Activated T-cell treated with anti-CD3 and anti-CD28 coated beads, Interleukin-2, amount 50 U/mL, for 48 hours (primary cell): Measurements from ENCODE around the gene GPATCH1.
"Not testable (repeated sequence)": the region's sequence is repeated elsewhere in the genome, so short reads cannot be mapped to it uniquely, and the experiment has no call there.

Experiments used
- DNase-seq, 2 experiments: peaks; one replicate each; pipeline ENCODE4 v3.0.0-alpha.2; 2020

The GPATCH1 gene, protein sequence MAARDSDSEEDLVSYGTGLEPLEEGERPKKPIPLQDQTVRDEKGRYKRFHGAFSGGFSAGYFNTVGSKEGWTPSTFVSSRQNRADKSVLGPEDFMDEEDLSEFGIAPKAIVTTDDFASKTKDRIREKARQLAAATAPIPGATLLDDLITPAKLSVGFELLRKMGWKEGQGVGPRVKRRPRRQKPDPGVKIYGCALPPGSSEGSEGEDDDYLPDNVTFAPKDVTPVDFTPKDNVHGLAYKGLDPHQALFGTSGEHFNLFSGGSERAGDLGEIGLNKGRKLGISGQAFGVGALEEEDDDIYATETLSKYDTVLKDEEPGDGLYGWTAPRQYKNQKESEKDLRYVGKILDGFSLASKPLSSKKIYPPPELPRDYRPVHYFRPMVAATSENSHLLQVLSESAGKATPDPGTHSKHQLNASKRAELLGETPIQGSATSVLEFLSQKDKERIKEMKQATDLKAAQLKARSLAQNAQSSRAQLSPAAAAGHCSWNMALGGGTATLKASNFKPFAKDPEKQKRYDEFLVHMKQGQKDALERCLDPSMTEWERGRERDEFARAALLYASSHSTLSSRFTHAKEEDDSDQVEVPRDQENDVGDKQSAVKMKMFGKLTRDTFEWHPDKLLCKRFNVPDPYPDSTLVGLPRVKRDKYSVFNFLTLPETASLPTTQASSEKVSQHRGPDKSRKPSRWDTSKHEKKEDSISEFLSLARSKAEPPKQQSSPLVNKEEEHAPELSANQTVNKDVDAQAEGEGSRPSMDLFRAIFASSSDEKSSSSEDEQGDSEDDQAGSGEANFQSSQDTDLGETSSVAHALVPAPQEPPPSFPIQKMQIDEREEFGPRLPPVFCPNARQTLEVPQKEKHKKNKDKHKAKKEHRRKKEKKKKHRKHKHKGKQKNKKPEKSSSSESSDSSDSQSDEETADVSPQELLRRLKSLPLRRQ

DNA sequence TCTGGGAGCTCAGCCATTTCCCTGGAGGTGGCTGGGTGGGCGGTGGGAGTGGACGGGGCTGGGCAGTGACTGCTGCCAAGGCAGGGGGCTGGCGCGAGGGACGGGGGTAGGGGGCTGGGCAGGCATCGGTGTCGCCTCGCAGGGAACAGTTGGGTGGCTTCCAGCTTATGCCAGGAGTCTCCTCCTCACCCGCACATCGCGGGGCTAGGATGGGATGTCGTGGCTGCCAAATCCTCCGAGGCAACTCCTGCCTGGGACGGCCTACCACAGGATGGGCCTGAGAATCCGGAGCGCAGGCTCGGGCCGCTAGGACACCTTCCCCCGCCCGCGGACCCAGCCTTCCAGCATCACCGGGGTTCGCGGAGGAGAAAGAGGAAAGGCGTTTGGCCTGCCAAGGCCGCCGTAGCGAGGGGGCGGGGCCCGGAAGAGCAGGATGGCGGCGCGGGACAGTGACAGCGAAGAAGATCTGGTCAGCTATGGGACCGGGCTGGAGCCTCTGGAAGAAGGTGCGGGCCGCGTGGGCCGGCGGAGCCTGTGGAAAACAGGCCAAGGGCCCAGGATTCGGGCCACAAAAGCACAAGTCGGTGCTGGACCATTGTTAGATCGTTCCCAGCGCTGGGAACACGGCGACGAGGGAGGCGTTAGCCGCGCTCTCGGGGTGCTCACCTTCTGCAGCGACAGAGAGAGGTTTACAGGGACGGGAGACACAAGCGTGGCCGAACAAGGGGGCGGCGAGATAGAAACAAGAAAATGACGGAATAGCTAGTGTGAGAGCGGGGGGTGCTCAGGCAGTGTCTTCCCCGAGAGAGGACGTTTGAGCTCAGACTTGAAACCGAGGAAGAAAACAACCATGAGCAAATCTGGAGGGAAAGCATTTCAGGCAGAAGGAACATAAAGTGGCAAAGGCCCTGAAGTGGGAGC is at the start of gene GPATCH1:
Gene GPATCH1 (plus strand): TSS at position 421 of the 921 bp plus-strand sequence. CDS start 13 bp downstream, at position 434.
- DNase-seq = peak; percentile 91

DNA sequence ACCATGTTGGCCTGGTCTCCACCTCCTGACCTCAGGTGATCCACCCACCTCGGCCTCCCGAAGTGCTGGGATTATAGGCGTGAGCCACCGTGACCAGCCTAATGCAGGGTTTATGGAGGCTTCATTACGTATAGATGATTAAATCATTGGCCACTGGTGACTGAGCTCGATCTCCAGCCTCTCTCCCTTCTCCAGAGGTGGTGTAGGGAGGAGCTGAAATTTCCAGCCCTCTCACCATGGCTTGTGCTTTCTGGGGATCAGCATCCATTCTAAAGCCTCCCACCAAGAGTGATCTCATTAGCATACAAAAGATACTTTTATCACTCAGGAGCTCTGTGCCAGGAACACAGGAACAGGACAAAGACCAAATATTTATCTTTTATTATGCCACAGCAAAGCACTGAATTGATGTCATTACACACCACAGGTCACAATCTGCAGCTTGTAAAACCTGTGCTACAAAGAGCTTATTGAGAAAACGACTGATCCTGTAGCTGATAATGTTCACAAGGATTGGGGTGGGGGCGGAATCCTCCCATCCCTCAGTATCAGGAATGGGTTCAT is 48.7 kb upstream of the GPATCH1 start:
- DNase-seq = no peak

DNA sequence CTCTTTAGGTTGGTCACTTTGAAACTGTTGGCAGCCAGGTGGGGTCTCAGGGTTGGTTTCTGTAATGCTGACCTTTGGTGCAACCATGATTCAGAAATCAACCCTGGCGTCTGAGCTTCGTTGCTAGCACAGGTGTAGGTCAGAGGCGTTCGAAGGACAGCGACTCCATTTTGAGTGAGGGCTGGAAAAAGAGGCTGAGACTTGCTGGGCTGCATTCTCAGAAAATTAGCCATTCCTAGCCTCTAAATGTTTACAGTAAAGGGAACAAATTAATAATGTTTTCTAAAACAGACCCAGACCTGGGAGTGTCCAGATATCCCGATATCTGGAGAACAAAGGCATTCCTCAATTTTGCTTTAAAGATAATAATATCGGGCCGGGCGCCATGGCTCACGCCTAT is 45.5 kb upstream of the GPATCH1 start:
- no peak for DNase-seq

DNA sequence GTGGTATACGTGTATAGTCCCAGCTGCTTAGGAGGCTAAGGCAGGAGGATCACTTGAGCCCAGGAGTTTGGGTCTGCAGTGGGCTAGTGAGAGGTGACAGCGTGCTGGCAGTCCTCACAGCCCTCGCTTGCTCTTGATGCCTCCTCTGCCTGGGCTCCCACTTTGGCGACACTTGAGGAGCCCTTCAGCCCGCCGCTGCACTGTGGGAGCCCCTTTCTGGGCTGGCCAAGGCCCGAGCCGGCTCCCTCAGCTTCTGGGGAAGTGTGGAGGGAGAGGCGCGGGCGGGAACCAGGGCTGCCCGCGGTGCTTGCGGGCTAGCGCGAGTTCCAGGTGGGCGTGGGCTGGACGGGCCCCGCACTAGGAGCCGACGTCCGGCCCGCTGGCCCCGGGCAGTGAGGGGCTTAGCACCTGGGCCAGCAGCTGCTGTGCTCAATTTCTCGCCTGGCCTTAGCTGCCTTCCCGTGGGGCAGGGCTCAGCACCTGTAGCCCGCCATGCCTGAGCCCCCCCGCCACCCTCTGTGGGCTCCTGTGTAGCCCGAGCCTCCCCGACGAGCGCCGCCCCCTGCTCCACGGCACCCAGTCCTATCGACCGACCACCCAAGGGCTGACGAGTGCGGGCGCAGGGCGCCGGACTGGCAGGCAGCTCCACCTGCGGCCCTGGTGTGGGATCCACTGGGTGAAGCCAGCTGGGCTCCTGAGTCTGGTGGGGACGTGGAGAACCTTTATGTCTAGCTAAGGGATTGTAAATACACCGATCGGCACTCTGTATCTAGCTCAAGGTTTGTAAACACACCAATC is 44.4 kb upstream of the GPATCH1 start:
- DNase-seq = not testable (repeated sequence)

DNA sequence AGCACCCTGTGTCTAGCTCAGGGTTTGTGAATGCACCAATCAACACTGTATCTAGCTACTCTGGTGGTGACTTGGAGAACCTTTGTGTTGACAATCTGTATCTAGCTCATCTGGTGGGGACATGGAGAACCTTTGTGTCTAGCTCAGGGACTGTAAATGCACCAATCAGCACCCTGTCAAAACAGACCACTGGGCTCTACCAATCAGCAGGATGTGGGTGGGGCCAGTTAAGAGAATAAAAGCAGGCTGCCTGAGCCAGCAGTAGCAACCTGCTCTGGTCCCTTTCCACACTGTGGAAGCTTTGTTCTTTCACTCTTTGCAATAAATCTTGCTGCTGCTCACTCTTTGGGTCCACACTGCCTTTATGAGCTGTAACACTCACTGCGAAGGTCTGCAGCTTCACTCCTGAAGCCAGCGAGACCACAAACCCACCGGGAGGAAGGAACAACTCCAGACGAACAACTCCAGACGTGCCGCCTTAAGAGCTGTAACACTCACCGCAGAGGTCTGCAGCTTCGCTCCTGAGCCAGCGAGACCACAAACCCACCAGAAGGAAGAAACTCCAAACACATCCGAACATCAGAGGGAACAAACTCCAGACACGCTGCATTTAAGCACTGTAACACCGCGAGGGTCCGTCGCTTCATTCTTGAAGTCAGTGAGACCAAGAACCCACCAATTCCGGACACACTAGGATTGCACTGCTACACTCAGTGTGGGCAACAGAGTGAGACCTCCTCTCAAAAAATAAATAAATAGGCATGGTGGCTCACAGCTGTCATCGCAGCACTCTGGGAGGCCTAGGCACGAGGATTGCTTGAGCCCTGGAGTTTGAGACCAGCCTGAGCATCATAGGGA is 43.6 kb upstream of the GPATCH1 start:
- DNase-seq = peak; percentile 41 to 53

DNA sequence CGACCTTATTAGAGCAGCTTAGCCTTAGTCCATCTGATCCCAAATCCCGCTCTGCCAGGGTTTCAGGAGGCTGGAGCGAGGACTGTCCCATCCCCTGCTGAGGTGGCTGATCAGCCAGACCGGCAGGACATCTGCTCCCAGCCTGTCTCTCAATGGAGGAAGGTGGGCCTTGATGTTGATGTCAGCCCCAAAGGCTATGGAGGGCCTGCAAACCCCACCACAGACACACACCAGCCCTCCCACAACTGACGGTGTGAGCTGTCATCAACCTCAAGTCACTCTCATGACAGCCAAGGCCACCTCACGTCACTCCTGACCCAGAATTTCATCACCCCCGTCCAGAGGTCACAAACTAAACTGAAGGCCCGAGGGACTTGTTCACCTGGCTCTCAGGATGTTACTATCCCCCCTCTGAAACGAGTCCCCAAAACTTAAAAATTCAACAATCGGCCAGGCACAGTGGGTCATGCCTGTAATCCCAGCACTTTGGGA is 41.8 kb upstream of the GPATCH1 start:
- no peak for DNase-seq

DNA sequence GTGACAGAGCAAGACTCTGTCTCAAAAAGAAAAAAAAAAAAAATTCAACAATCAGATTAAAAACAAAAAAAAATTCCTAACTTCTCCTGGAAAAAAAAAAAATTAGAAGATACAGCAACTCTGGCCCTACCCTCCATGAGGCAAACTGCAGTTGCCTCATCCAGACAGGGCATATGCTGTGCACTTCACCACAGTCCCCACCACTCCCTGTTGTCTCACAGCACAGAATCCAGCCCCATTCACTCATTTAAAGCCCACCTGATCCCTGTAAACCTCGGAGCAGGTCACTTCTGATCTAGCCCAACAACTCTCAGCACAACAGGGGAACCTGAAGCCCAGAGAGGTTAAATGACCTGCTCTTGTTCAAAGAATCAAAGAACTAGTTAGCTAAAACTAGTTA is 41.2 kb upstream of the GPATCH1 start:
- no peak for DNase-seq

DNA sequence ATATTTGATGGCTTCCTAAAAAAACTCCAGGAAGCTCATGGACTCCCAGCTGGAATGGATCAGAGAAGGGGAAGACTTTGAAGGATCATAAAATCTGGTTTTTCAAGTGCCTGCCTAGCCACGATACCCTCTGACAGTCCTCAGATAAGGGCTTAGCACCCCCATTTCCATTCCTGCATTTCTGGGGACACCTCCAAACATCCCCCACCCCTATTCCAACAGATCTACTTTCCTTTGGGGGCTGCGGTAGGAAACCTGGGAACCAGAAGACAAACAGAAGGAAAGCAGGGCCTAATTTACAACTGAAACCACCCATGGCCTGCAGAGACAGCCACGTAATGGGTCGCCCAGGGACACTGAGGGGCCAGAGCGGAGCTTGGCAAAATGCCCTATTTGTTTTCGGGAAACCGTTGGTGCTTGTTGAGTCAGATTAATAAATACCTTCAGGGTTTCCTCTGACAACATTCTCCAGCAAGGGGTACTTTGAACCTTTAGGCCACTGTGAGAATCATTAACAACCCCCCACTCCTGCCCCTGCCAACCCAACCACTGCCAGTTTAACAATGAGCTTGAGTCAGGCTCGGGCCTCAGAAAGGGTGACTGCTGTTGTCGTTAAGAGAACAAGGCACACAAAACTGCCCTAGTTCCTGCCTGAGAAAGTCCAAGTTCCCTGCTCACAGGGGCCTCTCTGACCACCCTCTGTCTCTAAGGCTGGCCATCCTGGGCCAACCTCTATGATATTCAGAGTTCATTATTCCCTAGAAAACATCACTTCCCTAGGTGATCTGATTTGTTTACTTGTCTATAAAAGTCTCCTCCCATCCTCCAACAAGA is 39.8 kb upstream of the GPATCH1 start:
- no peak for DNase-seq

DNA sequence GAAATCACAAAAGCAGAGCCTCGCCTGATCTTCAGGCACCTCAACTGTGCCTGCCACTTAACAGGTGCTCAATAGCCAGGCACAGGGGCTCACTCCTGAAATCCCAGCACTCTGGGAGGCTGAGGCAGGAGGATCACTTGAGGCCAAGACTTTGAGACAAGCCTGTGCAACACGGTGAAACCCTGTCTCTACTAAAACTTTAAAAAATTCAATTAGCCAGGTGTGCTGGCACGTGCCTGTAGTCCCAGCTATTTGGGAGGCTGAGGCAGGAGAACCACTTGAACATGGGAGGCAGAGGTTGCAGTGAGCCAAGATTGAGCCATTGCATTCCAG is 39.2 kb upstream of the GPATCH1 start:
- not testable (repeated sequence) for DNase-seq

DNA sequence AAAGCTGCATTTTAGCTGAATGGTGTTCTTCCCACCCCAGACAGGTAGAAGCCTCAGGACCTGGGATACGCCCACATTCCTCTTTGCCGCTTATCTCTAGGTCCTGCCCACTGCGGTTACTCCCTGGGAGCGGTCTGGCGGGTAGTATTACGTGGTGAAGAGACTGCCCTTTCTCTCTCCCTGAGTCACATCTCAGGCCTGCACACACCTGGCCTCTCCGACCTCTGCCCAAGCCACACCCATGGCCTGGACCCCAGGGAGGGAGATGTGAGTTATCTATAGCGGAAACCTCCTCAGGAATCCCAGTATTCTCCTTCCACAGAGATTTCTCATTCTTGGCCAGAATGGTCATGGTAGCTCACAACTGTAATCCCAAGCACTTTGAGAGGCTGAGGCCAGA is 33.6 kb upstream of the GPATCH1 start:
- DNase-seq = no peak

DNA sequence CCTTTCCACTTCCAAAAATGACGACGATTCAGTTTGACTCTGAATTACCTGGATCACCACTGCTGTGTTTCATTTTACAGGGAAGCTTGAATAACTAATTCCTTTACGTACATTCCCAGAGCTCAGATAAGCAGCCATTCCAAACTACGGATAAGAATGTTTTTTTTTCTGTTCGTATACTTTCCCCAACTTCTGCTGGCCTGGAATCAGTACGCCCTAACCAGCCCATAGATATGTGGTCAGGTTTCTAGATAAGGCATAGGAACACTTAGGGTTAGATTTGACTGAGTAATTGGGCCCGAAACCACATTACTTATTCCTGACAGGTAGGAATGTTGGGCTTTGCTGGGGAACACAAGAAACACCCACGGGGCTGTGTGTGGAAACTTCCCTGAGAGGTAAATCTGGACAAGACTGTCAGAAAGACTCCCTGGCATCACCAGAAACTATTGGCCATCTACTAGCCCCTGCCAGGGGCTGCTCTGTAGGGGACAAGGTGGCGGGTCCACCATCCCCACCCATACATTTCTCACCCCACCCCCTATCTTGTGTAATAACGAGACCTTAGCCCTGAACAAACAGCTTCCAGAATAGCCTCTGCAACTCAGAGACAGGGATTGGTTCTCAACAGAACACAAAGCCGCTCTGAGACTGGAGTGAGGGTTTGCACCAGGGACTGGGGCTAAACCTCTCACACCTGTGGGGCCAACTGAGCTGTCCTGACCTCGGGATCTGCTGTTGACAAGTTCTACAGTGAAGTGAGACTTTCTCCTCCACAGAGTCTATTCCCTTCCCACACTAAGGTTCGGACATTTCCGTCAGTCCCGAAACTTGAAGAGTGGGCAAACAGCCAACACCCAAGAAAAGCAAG is 31.9 kb upstream of the GPATCH1 start:
- DNase-seq = no peak

DNA sequence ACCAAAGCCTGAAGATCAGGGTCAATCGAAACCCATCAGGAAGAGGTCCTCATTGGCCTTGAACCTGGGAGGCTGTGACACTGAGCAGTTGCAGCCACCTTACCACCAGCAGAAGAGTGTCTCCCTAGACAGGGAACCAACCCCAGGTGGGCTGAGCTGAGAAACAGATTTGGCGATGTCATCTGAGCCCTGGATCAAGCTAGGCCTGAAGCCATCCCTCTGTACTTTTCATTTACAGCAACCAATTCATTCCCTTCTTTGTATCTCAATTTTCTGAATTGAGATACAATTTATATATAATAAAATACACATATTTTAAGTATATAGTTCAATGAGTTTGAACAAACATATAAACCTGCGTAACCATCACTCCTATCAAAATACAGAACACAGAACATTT is 30.9 kb upstream of the GPATCH1 start:
- DNase-seq = no peak

DNA sequence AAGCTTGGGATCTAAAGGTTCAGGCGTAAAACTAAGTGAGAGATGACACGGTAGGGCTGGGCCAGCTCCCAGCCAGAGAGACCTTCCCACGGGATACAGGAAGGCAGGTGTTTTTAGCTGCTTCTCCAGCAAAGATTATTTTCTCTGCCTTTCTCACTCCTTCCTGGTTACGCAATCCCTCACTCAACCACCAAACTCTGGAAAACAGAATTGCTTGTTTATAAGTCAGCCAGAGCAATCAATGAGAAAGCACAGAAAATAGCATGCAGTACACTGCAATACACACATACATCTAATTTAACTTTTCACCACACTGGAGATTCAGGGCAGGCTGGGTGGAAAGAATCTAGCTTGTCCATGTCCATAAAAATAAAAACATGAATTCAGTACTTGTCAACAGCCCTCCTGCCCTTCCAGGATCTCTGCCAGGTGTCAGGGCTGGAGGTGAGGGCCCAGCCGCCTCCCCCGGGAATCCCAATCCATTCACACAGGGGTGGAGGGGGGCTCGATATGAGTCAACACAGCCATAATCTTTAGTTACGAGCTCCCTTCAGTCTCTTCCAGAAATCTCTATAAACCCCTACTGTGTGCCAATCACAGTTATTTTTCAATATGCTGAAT is 28.5 kb upstream of the GPATCH1 start:
- DNase-seq = no peak

DNA sequence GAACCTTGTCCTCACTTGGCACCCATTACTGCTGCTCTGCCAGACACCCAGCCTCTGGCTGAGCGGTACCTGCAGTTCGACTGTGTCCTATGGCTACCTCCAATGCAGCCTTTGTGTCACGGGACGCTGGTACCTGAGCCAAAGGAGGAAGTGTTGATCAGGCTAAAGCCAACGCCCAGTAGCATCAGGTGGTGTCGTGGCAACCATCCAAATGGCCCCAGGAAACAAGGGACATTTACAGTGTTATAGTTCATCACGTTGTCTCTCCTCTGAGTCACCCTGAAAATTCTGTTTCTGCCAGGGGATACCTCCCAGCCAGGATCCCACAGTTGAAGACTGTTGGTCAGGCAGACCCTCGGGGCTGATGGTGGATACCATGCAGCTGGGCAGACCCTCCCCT is 26.4 kb upstream of the GPATCH1 start:
- no peak for DNase-seq

DNA sequence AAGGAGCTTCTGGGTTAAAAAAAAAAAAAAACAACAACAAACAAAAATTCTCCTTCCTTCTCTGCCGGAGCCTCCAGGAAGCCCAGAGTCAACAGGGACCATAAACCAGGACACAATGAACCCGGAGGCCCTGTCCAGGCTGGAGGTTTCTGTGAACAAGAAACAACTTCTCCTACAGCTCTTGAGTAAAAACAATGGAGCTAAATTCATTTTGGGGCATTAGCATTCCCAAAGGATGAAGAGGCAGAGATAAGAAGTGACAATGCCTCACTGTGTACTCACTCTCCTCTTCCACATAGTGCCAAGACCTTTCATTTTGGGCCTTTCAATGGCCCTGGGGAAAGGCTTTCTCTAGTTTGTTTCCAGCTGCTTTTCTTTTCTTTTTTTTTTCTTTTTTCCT is 25.3 kb upstream of the GPATCH1 start:
- DNase-seq = no peak

DNA sequence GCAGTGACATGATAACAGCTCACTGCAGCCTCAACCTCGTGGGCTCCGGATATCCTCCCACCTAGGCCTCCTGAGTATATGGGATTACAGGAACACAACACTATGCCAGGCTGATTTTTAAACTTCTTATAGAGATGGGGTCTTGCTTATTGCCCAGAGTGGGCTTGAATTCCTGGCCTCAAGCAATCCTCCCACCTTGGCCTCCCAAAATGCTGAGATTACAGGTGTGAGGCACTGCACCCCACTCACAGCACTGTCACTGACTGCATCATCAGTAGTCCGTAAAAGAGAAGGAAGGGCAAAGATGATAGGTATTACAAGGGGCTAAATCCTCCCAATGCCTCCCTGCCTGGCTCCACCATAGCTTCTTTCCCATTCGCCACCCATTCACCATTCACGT is 20.4 kb upstream of the GPATCH1 start:
- no peak for DNase-seq

DNA sequence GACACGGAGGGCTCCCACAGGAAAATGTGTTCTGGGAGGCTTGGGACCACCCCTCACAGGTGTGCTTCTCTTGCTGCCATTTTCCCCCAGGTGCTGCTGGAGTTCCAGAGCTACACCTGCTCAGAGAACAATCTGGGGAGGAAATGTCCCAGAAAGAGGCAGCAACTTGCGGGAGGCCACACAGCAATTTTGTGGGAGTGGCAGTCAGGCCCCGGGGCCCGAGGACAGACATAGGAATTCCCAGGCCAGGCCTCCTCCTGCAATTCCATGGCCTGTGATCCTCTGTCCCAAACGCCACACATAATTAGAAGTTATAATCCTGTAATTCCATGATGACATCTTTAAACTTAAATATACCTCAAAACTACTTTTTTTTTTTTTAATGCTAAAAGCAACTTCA is 18.1 kb upstream of the GPATCH1 start:
- no peak for DNase-seq

DNA sequence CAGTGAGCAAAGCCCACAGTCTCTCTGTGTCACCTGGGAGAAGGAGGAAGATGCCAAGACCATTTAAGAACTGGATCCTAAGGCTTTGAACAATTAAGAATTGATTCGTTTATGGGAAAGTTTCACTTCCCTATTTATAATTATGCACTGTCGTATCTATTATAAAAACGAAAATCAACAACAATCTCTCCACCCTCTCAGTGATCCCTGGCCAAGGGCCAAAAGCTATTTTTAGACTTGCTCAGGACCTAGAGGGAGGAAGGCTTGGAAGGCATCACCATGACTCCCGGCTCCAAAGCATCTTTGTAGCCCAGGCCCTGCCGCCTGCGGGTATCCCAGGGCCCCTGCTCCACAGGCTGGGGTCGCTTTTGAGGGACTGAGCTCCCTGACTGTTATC is 17.6 kb upstream of the GPATCH1 start:
- no peak for DNase-seq
